ENCODE data around the gene RS1.
A peak's percentile ranks its signal among the peaks of the same experiment; 100 is the strongest.

RS1 gene

GRCh38 chrX:18676470-18676869 lies 4.6 kb upstream of the RS1 start:
- no peak for DNase-seq
- in situ Hi-C loops (cut with HindIII; ENCODE audit: low pct_ligation_motif_present, low sequenced_read_pairs), result no loop called here
- Histone ChIP-seq H3K36me3 (replicated peaks) (no peaks in the 10 kb centered on the region), H3K4me3 (ENCODE audit: low read depth, low read length) (no peak overlapping the region), H3K27ac (no peak overlapping the region), H3K27me3 (replicated peaks) (no peaks in the 10 kb centered on the region)
- TF ChIP-seq CTCF (IDR thresholded peaks at IDR 0.05; ENCODE audit: low read depth, low read length, missing control alignments), result peak; percentile 53

DNA sequence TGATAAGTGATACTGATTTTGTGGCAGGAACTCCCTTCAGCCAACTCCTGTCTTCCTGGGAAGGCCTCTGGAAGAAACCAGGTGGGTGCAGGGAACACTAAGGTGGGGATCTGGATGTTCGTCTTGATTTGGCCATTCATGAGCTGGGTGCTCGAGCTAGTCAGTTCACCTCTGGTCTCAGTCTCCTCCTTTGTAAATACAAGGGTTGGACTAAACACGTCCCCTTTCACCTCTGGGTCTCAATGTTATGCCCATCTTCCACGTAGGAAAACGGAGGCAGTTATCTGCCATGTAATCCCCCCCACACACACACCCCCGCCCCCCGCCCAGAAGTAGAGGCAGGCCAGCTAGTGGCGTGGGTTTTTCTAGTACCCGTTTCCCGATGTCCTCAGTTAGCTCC lies 4.1 kb upstream of the RS1 start:
- in situ Hi-C loops (cut with HindIII; ENCODE audit: low pct_ligation_motif_present, low sequenced_read_pairs), result no loop called here
- no peak for DNase-seq
- no peak overlapping the region for H3K4me3 ChIP-seq (ENCODE audit: low read depth, low read length)
- no peaks in the 10 kb centered on the region for H3K36me3 ChIP-seq (replicated peaks)
- H3K27ac ChIP-seq, result no peak overlapping the region
- no peaks in the 10 kb centered on the region for H3K27me3 ChIP-seq (replicated peaks)
- TF ChIP-seq CTCF (IDR thresholded peaks at IDR 0.05; ENCODE audit: low read depth, low read length, missing control alignments), result no peak

DNA sequence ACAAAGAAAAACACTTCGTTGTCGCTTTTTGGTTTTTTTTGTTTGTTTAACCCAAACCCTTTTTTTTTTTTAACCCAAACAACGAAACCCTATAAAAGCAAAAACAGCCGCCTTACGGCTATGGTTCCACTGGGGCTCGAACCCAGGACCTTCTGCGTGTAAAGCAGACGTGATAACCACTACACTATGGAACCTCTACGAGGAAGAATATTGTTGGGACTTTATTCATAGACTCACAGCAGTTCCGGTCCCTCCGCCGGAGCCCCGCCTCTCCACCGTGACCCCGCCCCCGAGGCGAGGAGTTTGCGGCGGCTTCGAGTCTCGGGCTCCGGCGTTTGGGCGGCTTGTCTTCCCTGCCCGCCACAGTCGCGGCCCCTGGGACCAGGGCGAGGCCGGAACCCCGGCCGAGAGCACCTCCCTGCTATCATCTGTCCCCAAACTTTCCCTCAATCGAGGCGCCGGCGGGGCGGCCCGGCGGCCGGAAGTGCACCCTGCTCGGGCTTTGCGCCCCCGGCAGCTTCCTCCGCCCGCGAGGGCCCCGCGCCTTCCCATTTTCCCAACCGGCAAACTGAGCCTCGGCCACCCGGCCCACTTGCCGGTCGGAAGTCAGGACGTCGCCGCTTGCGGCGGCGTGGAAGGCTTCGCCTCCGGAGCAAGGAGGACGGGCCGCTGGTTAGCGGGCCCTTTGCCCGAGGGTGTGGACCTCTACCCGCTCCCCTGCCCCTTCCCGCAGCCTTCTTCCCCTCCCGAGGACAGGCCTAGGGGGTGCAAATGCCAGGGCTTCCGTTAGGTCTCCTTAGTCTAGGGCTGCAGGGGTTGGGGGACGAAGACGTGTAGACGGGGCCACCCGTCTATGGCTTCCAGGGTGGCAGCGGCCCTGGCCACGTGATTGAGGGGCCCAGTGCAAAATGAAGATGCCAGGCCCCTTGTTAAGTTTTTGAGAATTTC lies 3.2 kb upstream of the RS1 start:
- Histone ChIP-seq H3K27ac (peak overlapping the region; percentile 66), H3K36me3 (replicated peaks) (no peaks in the 10 kb centered on the region), H3K4me3 (ENCODE audit: low read depth, low read length) (peak overlapping the region; percentile 61), H3K27me3 (replicated peaks) (no peaks in the 10 kb centered on the region)
- DNase-seq, result peak; percentile 46
- in situ Hi-C loops (cut with HindIII; ENCODE audit: low pct_ligation_motif_present, low sequenced_read_pairs), result no loop called here
- no peak for TF ChIP-seq CTCF (IDR thresholded peaks at IDR 0.05; ENCODE audit: low read depth, low read length, missing control alignments)

DNA sequence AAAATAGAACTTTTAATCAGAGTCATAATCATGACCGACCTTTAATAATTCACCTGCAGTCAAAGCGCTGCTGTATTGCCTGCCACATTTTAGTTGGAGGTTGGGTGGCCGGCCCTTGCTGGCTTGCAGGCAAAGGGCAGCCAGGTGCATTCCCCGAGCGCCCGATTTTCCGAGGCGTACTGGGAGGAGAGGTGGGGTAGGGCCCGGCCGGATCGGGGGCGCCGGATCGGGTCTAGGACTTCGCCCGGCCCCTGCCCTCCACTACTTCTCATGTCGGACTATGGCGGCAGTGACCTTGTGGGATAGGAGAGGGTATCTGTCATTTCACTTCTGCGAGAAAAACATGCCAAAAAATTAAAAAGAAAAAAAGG lies 2.5 kb upstream of the RS1 start:
- Histone ChIP-seq H3K4me3 (ENCODE audit: low read depth, low read length) (peak overlapping the region; percentile 61), H3K27ac (no peak overlapping the region), H3K36me3 (replicated peaks) (no peaks in the 10 kb centered on the region), H3K27me3 (replicated peaks) (no peaks in the 10 kb centered on the region)
- TF ChIP-seq CTCF (IDR thresholded peaks at IDR 0.05; ENCODE audit: low read depth, low read length, missing control alignments), result no peak
- in situ Hi-C loops (cut with HindIII; ENCODE audit: low pct_ligation_motif_present, low sequenced_read_pairs), result no loop called here
- DNase-seq, result no peak

- in situ Hi-C loops (cut with HindIII; ENCODE audit: low pct_ligation_motif_present, low sequenced_read_pairs), result no loop called here
- no peak for TF ChIP-seq CTCF (IDR thresholded peaks at IDR 0.05; ENCODE audit: low read depth, low read length, missing control alignments)
- no peaks in the 10 kb centered on the region for H3K27me3 ChIP-seq (replicated peaks)
- H3K27ac ChIP-seq, result no peak overlapping the region
- no peak overlapping the region for H3K4me3 ChIP-seq (ENCODE audit: low read depth, low read length)
- no peak for DNase-seq
- H3K36me3 ChIP-seq (replicated peaks), result no peaks in the 10 kb centered on the region
These were observed 3.7 kb downstream of the RS1 start for GRCh38 chrX:18668071-18668835.

All from brain microvascular endothelial cell (primary cell).